ENCODE measurements around the gene TMEM205. TPM values are rescaled to one million over a fixed set of nuclear protein-coding genes. Genes with fewer than 3 reads are reported as not detected.
A peak's percentile ranks its signal among the peaks of the same experiment; 100 is the strongest.
"Not testable (repeated sequence)": the region's sequence is repeated elsewhere in the genome, so short reads cannot be mapped to it uniquely, and the experiment has no call there.

TMEM205 gene
- total RNA-seq, 1 donor from 2014 or later: 49.8 TPM

DNA sequence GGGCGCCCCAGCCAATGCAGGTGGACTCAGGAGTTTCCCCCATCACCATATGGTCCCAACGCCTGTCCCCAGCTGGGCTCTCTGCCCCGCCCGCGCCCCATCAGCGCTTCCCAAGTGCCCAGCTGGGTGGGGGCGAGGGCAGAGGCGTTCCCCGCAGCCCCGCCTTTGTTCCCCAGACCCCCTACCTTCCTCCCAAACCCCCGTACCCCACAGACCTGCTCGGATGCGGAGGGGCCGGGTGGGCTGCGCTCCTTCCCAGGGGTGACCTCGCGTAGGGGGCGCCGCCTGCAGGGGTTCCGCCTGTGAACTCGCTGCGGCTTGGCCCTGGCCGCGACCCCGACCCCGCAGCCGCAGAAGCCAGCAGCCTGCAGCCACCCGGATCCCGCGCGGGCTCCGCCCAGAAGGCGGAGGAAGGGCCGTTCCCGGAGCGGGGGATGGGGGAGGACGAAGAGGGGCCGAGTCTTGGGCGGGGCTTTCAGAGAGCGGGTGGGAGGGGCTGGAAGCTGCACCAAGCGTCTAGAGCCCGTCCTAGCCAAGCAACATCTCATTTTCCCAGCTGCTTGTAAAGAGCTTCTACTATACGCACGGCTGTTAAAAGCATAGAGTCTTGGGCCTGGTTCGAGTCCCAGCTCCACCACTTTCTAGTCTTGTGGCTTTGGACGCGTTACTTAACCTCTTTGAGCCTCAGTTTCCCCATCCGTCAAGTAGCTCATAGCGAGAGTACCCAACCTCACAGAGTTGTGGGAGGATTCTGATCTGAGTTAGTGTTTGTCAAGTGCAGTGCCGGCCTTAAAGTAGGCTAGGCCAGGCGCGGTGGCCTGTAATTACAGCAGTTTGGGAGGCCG is 6.6 kb downstream of the TMEM205 start, which contains the start of gene RAB3D:
RAB3D (minus strand) TSS at position 404 of the 845 bp plus-strand sequence. CDS start 2,258 bp downstream, outside the sequence.
- DNase-seq (ENCODE audit: low spot score): peak; percentile 95

DNA sequence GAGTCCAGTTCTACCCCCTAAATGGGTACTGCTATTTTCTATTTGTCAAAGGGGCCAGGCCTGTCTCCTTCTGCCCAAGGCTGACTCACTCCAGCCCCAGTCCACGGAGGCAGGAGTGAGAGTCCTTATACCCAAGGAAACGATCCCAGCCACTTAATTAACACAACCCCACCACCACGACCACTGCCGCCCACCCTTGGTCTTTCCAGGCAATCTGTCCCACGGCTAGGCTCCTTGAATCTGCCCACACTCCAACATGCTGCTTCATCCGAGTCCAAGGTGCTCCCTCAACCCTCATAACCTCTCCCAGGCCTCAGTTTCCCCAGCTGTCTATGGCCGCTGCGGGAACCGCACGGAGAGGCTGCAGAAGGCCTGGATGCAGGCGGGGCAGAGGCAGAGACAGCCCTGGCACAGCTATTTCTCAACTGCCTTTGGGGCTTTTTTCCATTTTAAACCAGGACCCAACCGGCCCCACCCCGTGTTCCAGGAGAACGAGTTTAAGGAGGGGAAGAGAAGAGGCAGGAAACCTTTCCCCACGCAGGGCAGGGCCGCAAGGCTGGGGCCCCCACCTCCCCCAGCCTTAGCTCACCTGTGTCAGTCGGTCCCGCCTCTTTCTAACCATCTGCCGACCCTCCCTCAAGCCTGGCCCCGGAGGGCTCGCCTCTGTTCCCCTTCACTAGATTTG is 7.4 kb downstream of the TMEM205 start:
- DNase-seq (ENCODE audit: low spot score): peak; percentile 57

DNA sequence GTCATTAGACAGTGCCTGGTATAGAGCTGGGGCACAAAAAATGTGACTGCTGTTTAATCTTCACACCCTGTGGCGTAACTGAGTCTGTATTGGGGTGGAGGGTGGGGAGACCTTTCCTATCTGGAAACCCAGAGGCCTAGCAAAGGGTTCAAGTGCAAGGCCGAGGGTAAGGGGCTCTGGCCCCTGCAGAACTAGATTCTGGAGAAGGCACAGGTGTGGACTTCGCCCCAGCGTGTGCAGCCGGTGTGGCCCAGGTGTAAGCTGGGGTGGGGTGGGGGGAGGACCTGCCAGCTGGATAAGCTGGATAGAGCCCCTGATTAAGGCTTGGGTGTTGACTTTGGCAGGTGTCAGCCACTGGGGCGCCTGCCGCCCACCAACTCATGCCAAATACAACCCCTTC is 7.9 kb downstream of the TMEM205 start:
- no peak for DNase-seq (ENCODE audit: low spot score)

DNA sequence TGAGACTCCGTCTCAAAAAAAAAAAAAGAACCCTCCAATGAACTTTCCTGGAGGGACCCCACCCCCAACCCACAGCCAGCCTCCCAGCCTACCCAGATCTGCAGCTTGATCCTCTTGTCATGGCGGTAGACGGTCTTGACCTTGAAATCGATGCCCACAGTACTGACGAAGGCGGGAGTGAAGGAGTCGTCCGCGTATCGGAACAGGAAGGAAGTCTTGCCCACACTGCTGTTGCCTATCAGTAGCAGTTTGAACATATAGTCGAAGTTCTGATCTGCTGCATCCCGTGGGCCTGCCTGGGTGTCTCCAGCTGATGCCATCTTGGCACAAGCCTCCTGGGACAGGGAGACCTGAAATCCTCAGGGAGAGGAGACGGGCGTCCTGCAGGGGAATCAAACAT is 9.0 kb downstream of the TMEM205 start:
- DNase-seq (ENCODE audit: low spot score): no peak

DNA sequence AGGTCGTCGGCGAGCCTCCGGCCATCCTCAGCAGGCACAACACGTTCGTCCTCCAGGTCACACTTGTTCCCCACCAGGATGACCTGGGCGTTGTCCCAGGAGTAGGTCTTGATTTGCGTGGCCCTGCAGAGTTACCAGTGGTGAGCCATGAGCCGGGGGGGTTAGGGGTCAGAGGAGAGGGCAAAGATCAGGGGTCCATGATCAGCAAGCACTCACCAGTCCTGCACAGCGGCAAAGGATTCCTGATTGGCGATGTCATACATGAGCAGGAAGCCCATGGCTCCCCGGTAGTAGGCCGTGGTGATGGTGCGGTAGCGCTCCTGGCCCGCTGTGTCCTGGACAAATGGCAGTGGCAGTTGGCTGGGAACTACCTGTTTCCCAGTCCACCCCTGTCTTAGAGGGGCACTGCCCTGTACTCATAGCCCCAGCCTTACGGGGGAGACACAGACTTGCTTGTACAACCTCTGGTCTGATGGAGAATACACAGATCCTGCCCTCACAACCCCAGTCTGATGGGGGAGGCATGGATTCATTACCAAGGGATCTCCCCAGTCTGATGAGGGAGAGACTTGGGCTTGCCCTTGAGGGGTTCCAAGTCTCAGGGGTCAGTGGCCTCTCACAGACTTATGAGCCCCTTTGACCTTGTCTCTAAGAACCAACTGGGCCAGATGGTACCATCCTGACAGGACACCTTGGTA is 10.5 kb downstream of the TMEM205 start:
- DNase-seq (ENCODE audit: low spot score): no peak

DNA sequence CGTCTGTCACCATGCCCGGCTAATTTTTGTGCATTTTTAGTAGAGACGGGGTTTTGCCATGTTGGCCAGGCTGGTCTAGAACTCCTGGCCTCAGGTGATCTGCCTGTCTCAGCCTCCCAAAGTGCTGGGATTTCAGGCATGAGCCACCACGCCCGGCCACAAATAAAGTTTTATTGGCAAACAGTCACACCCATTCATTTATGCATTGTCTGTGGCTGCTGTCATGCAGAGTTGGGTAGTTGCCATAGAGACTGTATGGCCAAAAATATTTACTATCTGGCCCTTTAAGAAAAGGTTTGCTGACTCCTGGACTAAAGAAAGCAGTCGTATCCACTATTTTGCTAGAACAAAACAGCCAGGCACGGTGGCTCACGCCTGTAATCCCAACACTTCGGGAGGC is 12.2 kb downstream of the TMEM205 start:
- DNase-seq (ENCODE audit: low spot score): not testable (repeated sequence)

DNA sequence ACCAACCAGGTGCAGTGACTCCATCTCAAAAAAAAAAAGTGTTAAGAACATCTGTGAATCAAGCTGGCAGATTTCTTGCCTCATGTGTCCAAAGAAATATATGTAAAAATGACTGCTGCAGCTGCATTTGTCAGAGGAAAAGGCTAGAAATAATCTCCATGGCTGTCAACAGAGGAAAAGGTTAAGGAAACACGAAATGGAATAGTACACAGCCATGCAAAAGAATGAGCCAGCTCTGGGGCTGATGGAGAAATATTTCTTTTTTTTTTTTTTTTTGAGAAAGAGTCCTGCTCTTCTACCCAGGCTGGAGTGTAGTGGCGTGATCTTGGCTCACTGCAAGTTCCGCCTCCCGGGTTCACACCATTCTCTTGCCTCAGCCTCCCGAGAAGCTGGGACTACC is 13.2 kb downstream of the TMEM205 start:
- no peak for DNase-seq (ENCODE audit: low spot score)

DNA sequence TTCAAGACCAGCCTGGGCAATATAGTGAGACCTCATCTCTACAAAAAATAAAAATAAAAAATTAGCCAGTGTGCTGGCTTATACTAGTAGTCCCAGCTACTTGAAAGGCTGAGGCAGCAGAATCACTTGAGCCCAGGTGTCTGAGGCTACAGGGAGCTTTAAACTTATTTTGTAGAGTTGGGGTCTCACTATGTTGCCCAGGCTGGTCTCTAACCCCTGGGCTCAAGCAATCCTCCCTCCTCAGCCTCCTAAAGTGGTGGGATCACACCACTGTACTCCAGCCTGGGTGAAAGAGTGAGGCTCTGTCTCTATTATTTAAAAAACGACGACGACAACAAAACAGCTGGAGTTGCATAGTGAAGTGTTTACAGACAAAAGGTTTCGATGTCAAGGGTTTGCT is 14.6 kb downstream of the TMEM205 start:
- no peak for DNase-seq (ENCODE audit: low spot score)

DNA sequence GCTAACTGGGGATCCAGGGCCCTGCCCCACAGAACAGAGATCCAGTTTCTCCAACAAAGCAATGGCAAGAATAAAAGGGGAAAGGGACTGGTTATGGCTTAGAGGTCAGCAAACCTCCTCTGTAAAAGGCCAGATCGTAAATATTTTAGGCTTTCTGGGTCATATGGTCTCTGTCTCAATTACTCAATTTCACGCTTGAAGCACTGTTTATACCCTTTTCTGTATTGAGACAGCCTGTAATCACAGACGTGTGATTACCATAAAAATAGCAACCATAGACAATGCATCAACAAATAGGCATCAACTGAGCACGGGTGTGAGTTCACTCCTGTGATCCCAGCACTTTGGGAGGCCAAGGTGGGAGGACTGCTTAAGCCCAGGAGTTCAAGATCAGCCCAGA is 15.9 kb downstream of the TMEM205 start:
- no peak for DNase-seq (ENCODE audit: low spot score)

DNA sequence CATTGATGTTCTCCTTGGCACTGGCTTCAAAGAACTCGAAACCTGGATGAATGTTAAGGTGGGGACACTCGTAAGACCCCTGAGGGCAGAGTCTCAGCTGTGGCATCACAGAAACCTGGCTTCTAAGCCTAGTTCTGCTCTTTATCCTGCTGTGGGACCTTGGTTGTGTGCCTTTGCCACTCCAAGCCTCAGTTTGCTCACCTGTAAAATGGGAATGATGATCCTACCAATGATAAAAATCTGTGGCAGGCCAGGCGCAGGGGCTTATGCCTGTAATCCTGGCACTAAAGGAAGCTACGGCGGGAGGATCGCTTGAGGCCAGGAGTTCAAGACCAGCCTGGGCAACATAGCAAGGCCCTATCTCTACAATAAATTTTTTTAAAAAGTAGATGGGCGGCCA is 20.5 kb downstream of the TMEM205 start:
- DNase-seq (ENCODE audit: low spot score): no peak

DNA sequence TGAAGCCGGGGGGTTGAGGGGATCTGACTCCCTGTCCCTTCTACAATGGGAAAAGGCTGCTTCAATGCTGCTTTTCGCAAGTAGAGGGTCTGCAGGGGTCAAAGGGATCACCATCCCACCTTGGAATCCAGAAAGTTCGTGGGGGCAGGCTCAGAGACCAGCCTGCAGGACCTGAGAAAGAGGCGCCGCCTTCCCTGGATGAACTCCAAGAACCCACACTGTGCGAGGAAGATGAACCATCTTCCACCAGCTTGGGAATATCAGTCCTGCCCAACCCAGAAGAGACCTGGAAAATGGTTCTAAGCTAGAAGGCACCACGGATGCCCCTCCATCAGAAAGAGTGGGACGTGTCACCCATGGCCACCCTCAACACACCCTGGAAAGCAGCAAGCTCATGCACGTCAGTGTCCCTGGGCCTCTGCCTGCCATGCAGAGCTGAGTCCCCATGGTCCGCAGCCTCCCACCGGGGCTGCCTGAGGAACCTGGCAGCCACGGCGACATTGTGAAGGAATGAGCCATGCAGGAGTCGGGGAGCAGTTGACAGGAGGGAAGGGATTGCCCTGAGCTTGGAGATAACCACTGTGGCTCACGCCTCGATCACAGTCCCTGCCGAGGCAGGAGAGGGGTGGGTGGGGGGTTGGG is 21.2 kb downstream of the TMEM205 start:
- DNase-seq (ENCODE audit: low spot score): peak; percentile 19

DNA sequence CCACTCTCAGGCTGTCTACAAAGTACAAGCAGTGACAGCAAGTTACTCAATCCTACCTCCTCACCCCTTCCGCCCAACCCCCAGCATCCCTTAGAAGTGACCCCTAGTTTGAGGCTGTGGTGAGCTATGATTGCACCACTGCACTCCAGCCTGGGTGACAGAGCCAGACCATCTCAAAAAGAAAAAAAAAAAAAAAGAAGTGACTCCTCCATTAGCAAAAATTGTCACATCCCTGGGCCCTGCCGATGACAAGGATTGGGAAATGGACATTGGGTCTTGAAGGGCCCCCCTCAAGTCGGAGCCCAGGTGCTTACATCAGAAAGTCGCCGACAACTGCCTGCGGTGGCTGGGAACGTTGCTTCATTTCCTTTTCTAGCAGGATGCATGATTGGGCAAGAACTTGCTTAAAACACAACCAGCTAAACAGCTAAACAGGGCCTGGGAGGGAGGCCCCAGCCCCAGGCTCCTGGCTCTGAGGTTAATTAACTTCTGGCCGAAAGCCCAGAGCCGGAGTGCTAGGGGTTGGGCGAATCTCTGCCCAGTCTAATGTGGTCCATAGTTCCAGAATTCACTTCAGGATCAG is 21.9 kb downstream of the TMEM205 start:
- peak; percentile 94 for DNase-seq (ENCODE audit: low spot score)

DNA sequence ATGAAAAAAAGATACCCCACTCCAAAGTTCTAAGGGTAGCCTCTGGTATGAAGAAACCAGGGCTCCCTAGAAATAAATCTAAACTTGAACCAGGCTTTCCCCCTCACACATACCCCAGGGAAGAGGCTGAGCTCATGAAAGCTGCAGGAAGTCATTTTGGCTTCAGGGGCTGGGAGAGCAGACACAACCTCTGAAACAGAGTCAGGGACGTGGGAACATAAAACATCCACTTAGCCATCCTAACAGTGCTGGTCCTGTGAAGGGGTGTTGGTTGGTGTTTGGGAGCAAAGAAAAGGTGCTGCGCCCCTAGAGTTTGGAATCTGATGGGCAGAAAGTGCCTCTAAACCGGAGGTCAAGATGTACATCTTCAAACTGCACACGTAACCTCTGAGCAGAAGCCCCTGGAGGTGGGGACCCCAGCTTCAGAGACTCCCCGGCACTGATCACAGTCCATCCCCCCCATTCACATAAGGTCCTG is 22.4 kb downstream of the TMEM205 start:
- DNase-seq (ENCODE audit: low spot score): no peak

DNA sequence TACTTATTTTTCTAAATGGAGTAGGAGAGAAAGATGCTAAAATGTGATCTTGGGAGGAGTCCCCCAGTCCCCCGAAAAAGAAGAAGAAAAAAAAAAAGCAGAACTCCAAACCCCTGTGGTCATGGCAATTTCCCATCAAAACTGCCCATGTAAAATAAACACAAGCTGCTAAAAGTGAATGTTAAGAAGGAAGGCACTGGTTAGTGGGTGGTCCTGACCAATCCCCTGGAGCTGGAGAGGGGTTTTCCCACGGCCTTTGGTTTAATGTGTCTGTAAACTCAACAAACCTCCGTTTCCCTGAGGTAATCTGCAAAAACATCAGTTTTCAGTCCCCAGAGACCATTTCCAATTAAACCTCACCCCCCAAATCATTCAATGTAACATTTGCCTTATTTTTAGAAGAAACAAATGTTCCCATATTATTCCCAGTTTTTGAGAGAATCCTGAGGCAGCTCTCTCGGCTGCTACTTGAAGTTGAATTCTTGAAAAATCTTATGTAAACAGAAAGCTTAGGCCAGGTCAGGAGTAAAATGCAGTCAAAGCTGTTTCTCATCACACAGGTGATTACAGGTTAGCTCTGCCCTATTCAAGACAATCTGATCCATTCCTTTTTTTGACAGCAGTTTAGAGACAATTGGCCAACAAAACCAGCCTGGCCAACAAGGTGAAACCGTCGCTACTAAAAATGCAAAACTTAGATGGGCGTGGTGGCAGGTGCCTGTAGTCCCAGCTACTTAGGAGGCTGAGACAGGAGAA is 23.6 kb downstream of the TMEM205 start:
- no peak for DNase-seq (ENCODE audit: low spot score)

DNA sequence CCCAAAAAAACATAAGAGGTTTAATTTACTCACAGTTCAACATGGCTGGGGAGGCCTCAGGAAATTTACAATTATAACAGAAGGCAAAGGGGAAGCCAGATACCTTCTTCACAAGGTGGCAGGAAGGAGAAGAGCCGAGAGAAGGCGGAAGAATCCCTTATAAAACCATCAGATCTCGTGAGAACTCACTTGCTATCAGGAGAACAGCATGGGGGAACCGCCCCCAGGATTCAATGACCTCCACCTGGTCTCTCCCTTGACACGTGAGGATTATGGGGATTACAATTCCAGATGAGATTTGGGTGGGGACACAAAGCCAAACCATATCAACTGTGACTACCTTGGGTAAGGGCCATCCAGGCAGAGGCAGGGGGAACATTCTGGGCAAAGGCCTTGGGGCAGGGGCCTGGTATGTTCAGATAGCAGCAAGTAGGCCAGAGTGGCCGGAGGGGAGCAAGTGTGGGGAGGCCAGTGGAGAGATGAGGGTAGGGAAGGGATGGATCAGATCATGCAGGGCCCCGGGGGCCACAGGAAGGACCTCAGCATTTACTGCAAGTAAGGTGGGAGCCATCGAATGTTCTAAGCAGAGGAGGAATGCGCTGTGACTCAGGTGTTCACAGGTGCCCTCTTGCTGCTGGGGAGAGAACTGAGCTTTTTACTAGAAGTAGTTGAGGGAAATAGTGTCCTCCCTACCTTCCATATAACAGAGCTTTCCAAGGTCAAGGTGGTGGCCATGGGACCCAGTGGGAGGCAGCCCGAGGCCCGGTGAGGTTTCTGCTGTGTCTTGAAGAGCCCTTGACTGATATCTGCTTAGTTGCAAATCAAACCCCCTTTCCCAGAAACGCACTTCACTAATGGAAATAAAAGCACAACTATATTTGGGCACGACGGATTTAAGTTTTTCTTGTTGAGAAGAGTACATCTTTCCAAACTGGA is 24.6 kb downstream of the TMEM205 start:
- no peak for DNase-seq (ENCODE audit: low spot score)

DNA sequence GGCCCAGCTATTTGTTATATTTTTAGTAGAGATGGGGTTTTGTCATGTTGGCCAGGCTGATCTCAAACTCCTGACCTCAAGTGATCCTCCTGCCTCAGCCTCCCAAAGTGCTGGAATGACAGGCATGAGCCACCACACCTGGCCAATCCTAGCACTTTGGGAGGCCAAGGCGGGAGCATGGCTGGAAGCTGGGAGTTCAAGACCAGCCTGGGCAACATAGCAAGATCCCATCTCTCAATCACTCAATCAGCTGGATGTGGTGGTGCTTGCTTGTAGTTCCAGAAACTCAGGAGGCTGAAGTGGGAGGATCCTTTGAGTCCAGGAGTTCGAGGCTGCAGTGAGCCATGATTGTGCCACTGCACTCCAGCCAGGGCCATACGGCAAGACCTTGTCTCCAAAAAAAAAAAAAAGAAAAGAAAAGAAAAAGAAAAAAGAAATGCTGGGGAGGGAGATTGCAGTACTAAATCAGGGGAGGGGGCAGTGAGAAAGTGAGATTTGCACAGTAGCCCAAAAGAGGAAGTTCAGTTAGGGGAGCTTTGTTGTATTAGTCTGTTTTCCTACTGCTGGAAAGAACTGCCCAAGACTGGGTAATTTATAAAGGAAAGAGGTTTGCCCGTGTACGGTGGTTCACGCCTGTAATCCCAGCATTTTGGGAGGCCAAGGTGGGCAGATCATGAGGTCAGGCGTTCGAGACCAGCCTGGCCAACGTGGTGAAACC is 25.6 kb downstream of the TMEM205 start:
- not testable (repeated sequence) for DNase-seq (ENCODE audit: low spot score)

DNA sequence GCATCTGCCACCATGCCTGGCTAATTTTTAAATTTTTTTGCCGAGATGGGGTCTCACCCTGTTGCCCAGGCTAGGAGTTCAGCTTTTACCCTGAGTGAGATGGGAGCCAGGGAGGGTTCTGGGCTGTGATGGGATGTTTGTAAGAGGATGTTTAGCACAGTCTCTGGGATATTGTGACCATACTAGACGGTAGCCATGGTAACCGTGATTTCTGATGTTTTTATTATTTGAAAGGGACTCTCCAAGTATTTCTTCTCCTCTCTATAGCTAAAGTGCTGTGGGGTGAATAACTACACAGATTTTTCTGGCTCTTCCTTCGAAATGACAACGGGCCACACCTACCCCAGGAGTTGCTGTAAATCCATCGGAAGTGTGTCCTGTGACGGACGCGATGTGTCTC is 39.7 kb downstream of the TMEM205 start:
- no peak for DNase-seq (ENCODE audit: low spot score)

DNA sequence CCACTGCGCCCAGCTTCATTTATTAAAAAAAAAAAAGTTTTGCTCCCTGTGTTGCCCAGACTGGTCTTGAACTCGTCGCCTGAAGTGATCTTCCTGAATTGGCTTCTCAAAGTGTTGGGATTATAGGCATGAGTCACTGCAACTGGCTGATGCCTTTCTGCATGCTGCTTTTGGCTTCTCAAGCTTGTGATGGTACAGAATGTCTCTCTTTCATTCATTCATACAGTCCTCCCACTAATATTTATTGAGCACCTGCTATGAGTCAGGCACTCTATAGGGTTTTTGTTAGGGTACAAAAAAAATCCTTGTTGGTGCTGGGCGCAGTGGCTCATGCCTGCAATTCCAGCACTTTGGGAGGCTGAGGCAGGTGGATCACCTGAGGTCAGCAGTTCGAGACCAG is 41.1 kb downstream of the TMEM205 start:
- no peak for DNase-seq (ENCODE audit: low spot score)

DNA sequence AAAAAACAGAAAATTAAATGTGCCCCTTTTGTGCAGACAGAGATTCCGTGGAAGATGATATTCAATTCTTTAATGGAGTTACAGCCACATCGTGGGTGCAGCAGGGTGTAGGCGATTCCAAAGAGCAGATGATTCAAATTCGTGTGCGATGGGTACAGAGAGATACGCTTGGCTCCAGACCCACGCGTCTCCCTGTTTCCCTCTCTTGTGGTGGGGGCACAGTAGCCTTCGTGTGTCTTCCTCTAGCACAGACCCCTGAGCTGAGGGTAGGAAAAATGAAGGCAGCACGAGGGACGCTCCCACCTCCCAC is 45.3 kb downstream of the TMEM205 start:
- DNase-seq (ENCODE audit: low spot score): no peak

Data from umbilical cord (tissue), 2 donors.